ENCODE data around the gene GTF2IRD1.
A peak's percentile ranks its signal among the peaks of the same experiment; 100 is the strongest.
"Not testable (repeated sequence)": the region's sequence is repeated elsewhere in the genome, so short reads cannot be mapped to it uniquely, and the experiment has no call there.

GTF2IRD1 gene, protein sequence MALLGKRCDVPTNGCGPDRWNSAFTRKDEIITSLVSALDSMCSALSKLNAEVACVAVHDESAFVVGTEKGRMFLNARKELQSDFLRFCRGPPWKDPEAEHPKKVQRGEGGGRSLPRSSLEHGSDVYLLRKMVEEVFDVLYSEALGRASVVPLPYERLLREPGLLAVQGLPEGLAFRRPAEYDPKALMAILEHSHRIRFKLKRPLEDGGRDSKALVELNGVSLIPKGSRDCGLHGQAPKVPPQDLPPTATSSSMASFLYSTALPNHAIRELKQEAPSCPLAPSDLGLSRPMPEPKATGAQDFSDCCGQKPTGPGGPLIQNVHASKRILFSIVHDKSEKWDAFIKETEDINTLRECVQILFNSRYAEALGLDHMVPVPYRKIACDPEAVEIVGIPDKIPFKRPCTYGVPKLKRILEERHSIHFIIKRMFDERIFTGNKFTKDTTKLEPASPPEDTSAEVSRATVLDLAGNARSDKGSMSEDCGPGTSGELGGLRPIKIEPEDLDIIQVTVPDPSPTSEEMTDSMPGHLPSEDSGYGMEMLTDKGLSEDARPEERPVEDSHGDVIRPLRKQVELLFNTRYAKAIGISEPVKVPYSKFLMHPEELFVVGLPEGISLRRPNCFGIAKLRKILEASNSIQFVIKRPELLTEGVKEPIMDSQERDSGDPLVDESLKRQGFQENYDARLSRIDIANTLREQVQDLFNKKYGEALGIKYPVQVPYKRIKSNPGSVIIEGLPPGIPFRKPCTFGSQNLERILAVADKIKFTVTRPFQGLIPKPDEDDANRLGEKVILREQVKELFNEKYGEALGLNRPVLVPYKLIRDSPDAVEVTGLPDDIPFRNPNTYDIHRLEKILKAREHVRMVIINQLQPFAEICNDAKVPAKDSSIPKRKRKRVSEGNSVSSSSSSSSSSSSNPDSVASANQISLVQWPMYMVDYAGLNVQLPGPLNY

DNA sequence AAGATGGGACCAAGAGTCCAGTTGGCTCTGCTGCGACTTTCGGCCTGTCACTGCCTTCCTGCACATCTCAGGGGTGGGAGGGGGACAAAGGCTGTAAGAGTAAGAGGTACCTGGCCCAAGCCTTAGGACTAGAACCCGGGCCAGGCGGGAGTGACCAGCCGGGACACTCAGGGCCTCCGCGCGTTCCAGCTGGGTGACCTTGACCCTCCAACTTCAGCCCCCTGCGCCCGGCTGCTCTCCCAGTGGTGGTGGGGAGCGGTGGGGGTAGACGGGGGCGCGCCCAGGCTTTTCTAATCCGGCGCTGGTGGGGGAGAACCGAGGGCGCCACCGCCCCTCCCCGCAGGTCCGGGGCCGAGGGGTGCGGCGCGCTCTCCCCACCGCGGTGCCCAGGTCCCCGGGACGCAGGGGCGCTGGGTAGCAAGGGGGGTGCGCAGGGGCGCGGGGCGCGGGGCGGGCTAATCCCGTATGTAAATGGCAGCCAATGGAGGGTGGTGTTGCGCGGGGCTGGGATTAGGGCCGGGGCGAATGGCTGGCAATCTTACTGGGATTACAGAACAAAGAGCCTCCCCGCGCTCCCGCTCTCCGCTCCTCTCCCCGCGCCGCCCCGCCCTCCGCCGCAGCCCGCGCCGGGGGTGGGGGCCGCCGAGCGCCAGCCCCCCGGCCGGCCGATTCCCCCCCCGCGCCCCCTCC lies at the start of gene GTF2IRD1:
Gene GTF2IRD1 (plus strand): TSS at position 585 of the 690 bp plus-strand sequence. CDS start 54,175 bp downstream, outside the sequence.
- DNase-seq (ENCODE audit: low spot score): peak; percentile 73

- DNase-seq (ENCODE audit: low spot score): no peak
These were observed 49.4 kb upstream of the GTF2IRD1 start for GRCh38 chr7:74404388-74404700.

- no peak for DNase-seq (ENCODE audit: low spot score)
These were observed 49.0 kb upstream of the GTF2IRD1 start for GRCh38 chr7:74404741-74405140.

DNA sequence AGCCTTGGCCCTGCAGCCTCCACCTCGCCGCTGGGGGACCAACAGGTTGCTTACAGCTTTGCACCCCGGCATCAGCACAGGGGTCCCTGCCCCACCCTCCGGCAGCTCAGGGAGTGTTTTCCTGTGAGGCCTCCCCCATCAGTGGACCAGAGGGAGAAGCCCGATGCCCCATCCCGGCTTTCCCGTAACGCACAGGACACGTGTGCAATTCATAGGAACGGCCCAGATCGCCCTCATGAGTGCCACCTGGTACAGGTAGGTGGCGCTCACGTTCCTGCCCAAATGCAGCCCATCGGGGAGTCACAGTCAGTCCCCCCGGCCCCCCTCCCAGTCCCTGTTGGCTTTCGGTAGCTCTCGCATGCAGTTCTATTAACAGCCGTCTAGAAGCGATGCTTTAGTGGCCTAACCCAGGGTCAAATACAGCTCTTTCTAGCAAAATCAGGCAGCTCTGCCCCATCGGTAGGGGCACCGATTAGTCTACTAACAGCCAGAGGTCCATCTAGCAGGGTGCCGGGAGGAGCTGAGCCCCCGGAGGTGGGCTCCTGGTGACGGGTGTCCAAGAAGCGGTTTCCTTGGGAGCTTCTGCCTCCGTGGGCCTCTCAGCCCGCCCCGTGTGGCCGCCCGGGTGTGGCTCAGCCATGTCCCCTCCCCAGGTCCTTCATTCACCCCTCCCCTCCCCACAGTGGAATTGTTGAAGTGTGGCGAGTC lies 48.4 kb upstream of the GTF2IRD1 start:
- peak; percentile 42 for DNase-seq (ENCODE audit: low spot score)

DNA sequence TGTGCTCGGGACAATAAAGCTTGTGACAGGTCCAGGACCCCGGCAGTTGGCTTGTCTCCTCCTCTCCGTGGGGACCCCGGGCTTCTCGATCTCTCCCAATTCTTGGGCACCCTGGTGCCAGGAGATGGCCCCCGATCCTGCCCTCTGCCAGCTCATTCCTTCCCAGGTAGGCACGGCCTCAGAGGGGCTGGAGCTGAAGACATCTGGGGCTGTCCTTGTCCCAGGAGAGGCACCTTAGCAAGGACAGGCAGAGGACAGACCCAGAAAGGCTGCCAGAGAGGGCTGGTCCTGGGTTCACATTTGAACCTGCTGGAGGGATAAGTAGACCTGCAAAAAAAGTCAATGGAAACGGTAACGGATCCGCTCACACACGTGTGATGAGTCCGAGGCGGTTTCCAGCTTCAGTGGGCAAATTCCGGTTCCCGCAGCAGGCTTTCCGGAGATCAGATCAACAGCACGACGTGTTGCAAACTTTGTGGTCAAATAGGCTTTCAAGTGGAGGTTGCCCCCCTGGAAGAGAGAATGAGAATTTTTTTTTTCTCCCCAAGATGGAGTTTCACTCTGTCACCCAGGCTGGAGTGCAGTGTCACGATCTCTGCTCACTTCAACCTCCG lies 47.7 kb upstream of the GTF2IRD1 start:
- DNase-seq (ENCODE audit: low spot score): no peak

DNA sequence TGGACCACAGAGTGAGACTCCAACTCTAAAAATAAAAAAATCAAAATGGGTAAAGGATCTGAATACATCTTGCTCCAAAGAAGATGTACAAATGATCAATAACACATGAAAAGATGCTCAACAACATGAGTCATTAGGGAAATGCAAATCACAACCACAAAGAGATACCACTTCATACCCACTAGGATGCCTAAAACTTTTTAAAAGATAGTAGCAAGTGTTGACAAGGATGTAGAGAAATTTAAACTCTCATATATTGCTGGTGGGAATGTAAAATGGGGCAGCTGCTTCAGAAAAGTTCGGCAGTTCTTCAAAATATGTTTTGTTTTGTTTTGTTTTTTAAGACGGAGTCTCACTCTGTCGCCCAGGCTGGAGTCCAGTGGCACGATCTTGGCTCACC lies 45.7 kb upstream of the GTF2IRD1 start:
- DNase-seq (ENCODE audit: low spot score): no peak

DNA sequence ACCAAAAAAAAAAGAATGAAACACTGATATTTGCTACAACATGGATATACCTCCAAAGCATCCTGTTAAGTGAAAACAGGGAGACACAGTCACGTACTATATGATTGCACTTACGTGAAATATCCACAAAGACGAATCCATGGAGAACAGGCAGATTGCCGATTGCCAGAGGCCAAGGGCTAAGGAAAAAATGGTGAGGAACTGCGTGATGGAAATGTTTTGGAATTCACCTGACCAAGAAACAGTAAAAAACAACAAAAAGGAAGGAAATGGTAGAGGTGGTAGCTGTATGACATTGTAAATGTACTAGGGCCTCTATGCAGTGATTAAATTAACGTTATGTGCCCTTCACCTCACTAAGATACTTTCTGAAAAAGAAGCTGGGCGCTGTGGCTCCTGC lies 44.1 kb upstream of the GTF2IRD1 start:
- no peak for DNase-seq (ENCODE audit: low spot score)

DNA sequence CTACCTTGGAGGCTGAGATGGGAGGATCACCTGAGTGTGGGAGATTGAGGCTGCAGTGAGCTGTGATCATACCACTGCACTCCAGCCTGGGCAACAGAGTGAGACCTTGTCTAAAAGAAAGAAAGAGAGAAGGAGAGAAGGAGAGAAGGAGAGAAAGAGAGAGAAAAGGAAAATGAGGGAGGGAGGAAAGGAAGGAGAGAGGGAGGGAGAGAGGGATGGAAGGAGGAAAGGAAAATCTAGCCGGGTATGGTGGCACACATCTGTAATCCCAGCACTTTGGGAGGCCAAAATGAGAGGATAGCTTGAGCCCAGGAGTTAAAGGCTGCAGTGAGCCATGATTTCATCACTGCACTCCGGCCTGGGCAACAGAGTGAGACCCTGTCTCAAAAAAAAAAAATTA lies 42.9 kb upstream of the GTF2IRD1 start:
- DNase-seq (ENCODE audit: low spot score): no peak

- DNase-seq (ENCODE audit: low spot score): not testable (repeated sequence)
These were observed 42.1 kb upstream of the GTF2IRD1 start for GRCh38 chr7:74411571-74411970.

DNA sequence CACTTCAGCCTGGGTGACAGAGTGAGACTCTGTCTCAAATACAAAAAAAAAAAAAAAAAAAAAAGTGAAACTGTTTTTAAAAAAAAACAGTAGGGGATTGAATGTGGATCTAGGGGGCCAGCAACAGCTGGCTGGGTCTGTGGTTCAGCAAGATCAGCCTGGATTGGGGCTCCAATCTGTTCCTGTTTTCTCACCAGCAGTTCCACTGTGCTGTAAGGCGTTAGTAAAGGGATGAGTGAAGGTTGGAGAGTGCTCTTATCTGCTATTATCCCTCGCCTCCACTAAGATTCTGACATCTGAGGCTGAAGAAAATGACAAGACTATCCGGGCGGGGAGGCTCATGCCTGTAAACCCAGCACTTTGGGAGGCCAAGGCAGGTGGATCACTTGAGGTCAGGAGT lies 41.6 kb upstream of the GTF2IRD1 start:
- no peak for DNase-seq (ENCODE audit: low spot score)

GRCh38 chr7:74412603-74413002 lies 41.1 kb upstream of the GTF2IRD1 start:
- no peak for DNase-seq (ENCODE audit: low spot score)

- not testable (repeated sequence) for DNase-seq (ENCODE audit: low spot score)
These were observed 38.9 kb upstream of the GTF2IRD1 start for GRCh38 chr7:74414595-74415333.

- peak; percentile 72 for DNase-seq (ENCODE audit: low spot score)
These were observed 36.2 kb upstream of the GTF2IRD1 start for GRCh38 chr7:74417419-74417971.

- DNase-seq (ENCODE audit: low spot score): no peak
These were observed 35.6 kb upstream of the GTF2IRD1 start for GRCh38 chr7:74418076-74418475.

- no peak for DNase-seq (ENCODE audit: low spot score)
These were observed 35.2 kb upstream of the GTF2IRD1 start for GRCh38 chr7:74418538-74418937.

DNA sequence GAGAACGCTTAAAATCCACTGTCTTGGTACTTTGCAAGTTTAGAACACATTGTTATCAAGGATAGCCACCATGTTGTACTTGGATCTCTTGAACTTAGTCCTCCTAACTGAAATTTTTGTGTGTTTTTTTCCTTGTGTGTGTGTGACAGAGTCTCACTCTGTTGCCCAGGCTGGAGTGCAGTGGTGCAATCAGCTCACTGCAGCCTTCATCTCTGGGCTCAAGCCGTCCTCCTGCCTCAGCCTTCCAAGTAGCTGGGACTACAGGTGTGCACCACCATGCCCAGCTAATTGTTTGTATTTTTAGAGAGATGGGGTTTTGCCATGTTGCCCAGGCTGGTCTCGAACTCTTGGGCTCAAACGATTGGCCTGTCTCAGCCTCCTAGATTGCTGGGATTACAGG lies 34.5 kb upstream of the GTF2IRD1 start:
- not testable (repeated sequence) for DNase-seq (ENCODE audit: low spot score)

GRCh38 chr7:74420006-74420405 lies 33.7 kb upstream of the GTF2IRD1 start:
- no peak for DNase-seq (ENCODE audit: low spot score)

GRCh38 chr7:74424291-74424880 lies 29.3 kb upstream of the GTF2IRD1 start:
- DNase-seq (ENCODE audit: low spot score): no peak

- no peak for DNase-seq (ENCODE audit: low spot score)
These were observed 25.7 kb upstream of the GTF2IRD1 start for GRCh38 chr7:74428023-74428422.
